A549 treated with AZD2906 at 1 μM for 4 hours (cell line): Measurements from ENCODE around the gene OR2G3. TPM values are rescaled to one million over a fixed set of nuclear protein-coding genes. Genes with fewer than 3 reads are reported as not detected.

Source experiments
- total RNA-seq: library from RNA; stranded (reverse); fragments of 200-300 nt; extraction: Qiagen RNA extraction; gene quantifications from 5 replicates; pipeline ENCODE4 v1.2.3, GENCODE V29; 2022

OR2G3 gene
- not detected in 5 replicates for total RNA-seq

DNA sequence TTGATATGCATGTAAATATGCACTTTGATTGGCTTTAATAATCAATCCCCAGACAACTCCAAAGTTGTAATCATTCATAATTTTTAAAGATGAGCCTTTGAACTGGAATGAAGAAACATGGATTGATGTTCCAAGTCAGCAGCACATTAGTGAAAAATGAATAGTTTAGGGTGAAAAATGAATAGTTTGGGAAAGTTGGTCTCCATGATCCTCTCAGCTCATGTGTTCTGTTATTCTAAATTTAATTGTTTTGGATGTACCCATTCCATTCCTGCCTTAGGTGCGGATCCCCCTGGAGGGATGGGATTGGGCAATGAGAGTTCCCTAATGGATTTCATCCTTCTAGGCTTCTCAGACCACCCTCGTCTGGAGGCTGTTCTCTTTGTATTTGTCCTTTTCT is at the start of gene OR2G3:
Gene OR2G3, plus strand, starts transcription at position 301 of the 400 bp plus-strand sequence. Its CDS starts 0 bp downstream, at position 301.

DNA sequence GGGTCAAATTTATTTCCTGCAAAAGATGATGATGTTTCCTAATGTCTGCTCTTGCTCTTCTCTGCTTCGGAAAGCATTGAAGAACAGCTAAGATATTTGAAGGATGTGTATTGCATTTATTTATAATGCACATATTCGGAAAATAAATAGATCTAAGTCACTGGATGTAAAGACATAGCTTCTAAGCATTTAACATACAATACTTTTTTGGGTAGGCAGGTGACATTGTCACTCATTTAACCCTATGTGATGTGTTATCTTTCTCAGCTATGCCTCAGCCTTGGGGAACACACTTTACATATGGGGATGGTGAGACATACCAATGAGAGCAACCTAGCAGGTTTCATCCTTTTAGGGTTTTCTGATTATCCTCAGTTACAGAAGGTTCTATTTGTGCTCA is 17.3 kb upstream of the OR2G3 start, which contains the start of gene OR2G2:
Gene OR2G2, plus strand, starts transcription at position 301 of the 400 bp plus-strand sequence. Its CDS starts 0 bp downstream, at position 301.

Other genes starting within 250 kb of the OR2G3 start
- gene NLRP3, start 189.4 kb upstream of the OR2G3 start, total RNA-seq: 0.02 TPM in 1 of 5 replicates, not detected in the others
- gene OR2B11, start 147.5 kb upstream of the OR2G3 start, total RNA-seq: not detected in 5 replicates
- not detected in 5 replicates for gene OR2C3, start 69.1 kb upstream of the OR2G3 start, total RNA-seq
- gene GCSAML, start 56.5 kb upstream of the OR2G3 start, total RNA-seq: not detected in 5 replicates
- not detected in 5 replicates for gene OR2G2, start 17.2 kb upstream of the OR2G3 start, total RNA-seq
- not detected in 5 replicates for gene OR13G1, start 74.2 kb downstream of the OR2G3 start, total RNA-seq
- gene OR6F1, start 111.1 kb downstream of the OR2G3 start, total RNA-seq: not detected in 5 replicates
- gene OR14K1, start 133.0 kb downstream of the OR2G3 start, total RNA-seq: not detected in 5 replicates
- not detected in 5 replicates for gene OR14A2, start 142.6 kb downstream of the OR2G3 start, total RNA-seq
- not detected in 5 replicates for gene OR1C1, start 155.0 kb downstream of the OR2G3 start, total RNA-seq
- not detected in 5 replicates for gene OR14A16, start 218.5 kb downstream of the OR2G3 start, total RNA-seq
- gene OR11L1, start 236.3 kb downstream of the OR2G3 start, total RNA-seq: not detected in 5 replicates